B cell (primary cell): ENCODE measurements around the gene ADORA2B.

ENCODE experiments used
- EZH2 ChIP-seq: IDR thresholded peaks from 2 replicates; pipeline ENCODE4 v1.6.1; 2012; ENCODE audit warnings: borderline replicate concordance, low read depth, mild to moderate bottlenecking, moderate library complexity, low read length; ENCODE audit not compliant: insufficient read depth, poor library complexity, severe bottlenecking
- TF ChIP-seq, protein P1 (sequence below): fragments of 200-600 bp; IDR thresholded peaks from one replicate; pipeline ENCODE4 v1.8.0; 2022; ENCODE audit warnings: antibody characterized with exemption, mild to moderate bottlenecking

DNA sequence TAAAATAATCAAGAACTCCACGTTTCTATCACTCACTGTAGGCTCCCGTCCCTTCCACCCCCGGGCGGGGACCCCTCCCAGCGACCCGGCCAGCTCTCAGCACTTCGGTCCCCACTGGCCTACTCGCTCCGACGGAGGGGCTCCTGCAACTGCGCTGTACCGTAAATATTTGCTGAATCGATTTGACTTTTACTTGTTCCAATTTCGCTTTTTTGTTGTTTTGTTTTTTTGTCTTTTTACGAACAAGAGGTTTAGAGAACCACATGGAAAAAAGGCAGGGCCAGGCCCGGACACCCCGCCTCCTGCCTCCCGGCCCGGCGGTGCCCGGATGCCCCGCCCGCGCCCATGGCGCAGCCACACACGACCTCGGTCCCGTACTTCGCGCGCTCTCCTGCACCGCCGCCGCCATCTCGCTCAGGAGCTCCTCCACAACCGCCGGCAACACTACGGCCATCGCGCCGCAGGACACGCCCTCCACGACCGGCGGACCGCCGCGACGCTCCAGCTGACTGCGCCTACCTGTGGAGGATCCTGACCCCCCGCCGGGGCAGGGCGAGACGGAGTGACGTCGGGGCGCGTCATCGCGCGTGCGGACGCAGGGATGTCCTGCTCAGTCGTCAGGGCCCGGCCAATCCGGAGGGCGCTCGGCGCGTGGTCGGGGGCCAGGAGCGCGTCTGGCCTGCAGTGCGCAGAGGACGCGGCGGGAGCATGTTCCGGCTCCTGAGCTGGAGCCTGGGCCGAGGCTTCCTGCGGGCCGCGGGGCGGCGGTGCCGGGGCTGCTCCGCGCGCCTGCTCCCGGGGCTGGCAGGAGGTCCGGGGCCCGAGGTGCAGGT lies 54.4 kb downstream of the ADORA2B start, which contains the start of the genes TTC19 and ZSWIM7:
- TF ChIP-seq, protein P1, sequence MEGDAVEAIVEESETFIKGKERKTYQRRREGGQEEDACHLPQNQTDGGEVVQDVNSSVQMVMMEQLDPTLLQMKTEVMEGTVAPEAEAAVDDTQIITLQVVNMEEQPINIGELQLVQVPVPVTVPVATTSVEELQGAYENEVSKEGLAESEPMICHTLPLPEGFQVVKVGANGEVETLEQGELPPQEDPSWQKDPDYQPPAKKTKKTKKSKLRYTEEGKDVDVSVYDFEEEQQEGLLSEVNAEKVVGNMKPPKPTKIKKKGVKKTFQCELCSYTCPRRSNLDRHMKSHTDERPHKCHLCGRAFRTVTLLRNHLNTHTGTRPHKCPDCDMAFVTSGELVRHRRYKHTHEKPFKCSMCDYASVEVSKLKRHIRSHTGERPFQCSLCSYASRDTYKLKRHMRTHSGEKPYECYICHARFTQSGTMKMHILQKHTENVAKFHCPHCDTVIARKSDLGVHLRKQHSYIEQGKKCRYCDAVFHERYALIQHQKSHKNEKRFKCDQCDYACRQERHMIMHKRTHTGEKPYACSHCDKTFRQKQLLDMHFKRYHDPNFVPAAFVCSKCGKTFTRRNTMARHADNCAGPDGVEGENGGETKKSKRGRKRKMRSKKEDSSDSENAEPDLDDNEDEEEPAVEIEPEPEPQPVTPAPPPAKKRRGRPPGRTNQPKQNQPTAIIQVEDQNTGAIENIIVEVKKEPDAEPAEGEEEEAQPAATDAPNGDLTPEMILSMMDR = no peak
- TF ChIP-seq EZH2 = no peak
